ENCODE results near the gene ALOX15. TPM values are rescaled to one million over a fixed set of nuclear protein-coding genes. Genes with fewer than 3 reads are reported as not detected.
"Not testable (repeated sequence)": the region's sequence is repeated elsewhere in the genome, so short reads cannot be mapped to it uniquely, and the experiment has no call there.

The ALOX15 gene
- total RNA-seq, 2 donors from 2014 or later, result 0.14 TPM; not detected in 1

DNA sequence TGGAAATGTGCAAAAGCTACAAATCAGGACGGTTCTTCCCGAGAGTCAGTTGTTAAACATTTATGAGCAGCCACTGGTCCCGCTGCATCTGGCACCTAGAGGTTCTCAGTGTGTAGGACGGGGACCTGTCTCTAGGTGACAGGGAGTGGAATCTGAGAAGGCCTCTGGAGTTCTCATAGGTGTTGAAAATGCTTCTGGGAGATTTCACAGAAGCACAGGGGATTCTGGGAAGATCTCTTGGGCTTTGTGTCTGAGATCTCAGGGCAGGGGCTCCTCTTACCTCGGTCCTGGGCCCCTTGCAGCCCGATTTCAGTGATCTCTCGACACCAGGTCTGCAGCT is 8.9 kb downstream of the ALOX15 start:
- no peak for ATAC-seq
- no peaks in the 10 kb centered on the region for H3K9me3 Mint-ChIP-seq
- H3K27ac Mint-ChIP-seq, result no peak overlapping the region
- no peaks in the 10 kb centered on the region for H3K36me3 Mint-ChIP-seq
- DNase-seq (ENCODE audit: low spot score in 2 of 2), result no peak

DNA sequence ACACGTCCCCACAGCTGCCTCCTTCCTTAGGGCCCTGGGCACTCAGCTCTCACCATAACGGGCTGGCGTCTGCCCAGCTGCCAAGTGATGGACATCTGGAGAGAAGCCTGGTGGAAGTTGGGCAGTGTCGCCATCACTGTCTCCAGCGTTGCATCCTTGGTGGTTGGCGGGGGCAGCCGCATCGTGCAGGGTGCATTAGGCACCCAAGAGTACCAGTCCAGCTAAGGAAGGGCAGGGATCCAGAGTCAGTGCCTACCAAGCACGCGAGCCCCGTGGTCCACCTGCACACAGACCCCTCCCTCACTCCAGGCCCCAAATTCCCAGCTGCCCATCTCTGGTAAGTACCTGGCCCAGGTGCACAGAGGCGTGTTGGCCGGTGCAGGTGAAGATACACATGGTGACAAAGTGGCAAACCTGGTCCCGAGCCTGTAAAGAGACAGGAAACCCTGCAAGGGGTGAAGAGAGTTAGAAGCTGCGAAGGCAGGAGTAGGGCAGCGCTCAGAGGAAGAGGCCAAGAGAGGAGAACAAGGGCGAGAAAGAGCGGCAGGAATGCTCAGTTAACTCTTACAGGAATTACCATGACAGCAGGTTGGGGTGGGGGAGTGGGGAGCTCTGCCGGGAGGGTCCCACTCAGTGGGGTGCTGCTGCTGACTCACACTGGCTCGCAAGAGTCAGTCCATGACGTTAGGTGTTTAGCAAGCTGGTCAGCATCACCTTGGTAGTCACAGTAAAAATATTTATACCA is 9.5 kb downstream of the ALOX15 start:
- ATAC-seq (no peak), DNase-seq (ENCODE audit: low spot score in 2 of 2) (no peak)
- Mint-ChIP-seq H3K9me3 (no peaks in the 10 kb centered on the region), H3K36me3 (no peaks in the 10 kb centered on the region), H3K27ac (no peak overlapping the region)

DNA sequence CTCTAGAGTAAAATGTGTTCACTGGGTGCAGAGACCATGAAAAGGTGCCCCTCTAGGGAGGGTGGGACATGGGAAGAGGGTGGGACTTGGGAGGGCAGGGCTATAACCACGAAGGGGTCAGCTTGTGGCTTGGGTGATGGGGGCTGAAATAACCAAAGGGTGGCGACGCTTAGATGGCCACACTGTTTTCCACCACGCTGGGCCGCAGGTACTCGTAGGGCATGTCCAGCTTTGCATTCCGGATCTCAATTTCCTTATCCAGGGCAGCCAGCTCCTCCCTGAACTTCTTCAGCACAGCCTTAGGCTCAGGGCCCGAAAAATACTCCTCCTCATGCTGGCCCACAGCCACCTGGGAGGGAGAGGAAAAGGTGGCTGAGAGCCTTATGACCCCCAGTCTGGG is 10.0 kb downstream of the ALOX15 start:
- Mint-ChIP-seq H3K27ac (no peak overlapping the region), H3K36me3 (no peaks in the 10 kb centered on the region), H3K9me3 (no peaks in the 10 kb centered on the region)
- no peak for DNase-seq (ENCODE audit: low spot score in 2 of 2)
- no peak for ATAC-seq

DNA sequence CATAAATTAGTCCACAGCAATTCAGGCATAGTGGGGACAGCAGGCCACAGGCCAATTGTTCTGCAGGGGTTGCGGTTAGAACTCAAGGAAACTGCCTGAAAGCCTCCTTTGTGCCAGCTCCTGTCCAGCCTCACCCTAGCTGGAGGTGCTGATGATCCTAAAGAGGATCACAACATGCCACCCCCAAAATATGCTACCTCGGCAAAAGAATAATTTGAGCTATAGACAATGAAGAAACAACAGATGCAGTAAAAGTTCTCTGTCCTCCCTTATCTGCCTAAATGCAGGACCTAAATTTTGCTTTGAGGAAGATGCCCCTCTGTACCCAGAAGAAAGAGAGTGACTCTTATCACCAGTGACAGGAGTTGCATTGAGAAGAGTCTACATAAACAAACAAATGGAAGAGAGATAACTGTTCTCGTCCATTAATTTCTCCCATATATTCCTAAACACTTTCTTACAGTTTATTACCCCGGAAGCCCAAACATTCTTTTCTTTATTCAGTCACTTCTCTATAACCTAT is 14.7 kb downstream of the ALOX15 start:
- DNase-seq (ENCODE audit: low spot score in 2 of 2) (no peak), ATAC-seq (no peak)
- H3K27ac Mint-ChIP-seq, result no peak overlapping the region
- H3K9me3 Mint-ChIP-seq, result peaks cover 0 to 4% of the 10 kb centered on the region in 2 donors
- H3K36me3 Mint-ChIP-seq, result no peaks in the 10 kb centered on the region

DNA sequence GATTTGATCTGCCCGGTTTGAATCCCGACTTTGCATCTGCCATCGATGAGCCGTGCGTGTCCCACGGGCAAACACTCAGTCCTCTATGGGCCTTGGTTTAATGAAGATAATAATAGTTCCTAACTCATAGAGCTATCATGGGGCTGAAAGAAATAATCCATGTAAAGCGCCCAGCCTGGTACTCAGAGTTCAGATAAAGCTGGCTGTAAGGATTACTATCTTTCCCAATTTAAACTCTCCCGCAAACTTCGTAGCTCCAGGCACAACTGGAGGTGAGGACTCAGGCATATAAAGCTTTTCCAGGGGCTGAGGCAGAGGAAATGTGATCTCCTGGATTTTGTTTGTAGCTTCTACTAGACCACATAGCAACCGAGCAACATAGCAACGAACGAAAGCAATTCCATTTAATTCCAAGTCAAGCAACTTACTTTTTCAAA is 16.3 kb downstream of the ALOX15 start:
- peaks cover 0 to 4% of the 10 kb centered on the region in 2 donors for H3K9me3 Mint-ChIP-seq
- ATAC-seq, result no peak
- H3K27ac Mint-ChIP-seq, result no peak overlapping the region
- H3K36me3 Mint-ChIP-seq, result no peaks in the 10 kb centered on the region
- no peak for DNase-seq (ENCODE audit: low spot score in 2 of 2)

DNA sequence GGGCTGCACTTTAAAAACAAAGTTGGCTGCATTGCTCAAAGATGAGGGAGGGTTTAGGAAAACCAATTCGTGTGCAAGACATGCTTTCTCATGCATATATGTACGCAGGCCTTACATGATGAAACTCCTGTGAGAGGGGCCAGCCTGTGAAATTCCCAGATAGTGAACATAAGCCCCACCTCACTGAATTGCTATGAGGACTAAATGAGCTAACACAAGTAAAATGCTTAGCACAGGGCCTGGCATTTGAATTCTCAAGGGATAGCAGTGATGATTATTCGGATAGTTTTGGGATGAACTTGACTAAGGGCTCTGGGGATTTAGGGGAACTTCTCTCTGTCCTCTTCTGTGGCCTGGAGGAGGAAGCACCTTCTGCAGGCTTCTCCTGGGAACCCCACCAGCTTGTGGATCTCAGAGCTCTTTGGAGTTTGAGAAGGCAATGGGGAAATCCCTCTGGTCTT is 17.0 kb downstream of the ALOX15 start:
- peak in 1 of 2 donors; percentile 39 for ATAC-seq
- not testable (repeated sequence) for H3K9me3 Mint-ChIP-seq; H3K27ac Mint-ChIP-seq; H3K36me3 Mint-ChIP-seq; DNase-seq (ENCODE audit: low spot score in 2 of 2)

DNA sequence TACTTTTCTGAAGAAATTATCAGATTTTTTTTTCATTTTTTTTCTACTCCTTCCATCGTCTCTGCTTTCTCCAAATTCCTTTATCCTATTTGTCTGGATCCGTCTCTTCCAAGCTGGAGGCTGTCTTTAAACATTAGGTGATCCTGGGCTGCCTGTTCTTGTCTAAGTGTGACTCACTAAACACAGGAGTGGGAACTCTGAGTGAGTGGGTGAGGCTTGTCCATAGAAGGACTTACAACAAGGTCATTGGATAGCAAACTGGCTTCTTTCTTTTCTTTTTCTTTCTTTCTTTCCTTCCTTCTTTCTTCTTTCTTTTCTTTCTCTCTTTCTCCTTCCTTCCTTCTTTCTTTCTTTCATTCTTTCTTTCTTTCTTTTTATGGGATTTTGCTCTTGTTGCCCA is 18.2 kb downstream of the ALOX15 start:
- no peak for ATAC-seq
- H3K27ac Mint-ChIP-seq, result no peak overlapping the region

DNA sequence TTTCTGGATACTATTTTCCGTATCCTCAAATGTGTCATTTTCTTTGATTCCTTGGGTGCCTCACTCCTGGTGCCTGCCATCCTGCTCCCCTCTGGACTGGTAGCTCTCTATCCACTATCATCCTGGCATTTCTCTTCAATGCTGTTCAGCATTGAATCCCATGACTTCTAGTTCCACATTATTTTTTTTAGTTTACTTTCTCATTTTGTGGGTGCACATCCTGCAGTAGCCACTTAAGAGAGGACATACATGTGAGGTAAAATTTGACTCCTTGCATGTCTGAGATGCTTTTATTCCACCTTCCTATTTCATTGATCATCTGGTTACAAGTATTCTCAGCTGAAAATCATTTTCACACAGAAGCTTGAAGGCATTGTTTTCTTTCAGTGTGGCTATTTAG is 19.1 kb downstream of the ALOX15 start:
- Mint-ChIP-seq H3K9me3 (peaks cover 0 to 4% of the 10 kb centered on the region in 2 donors), H3K27ac (no peak overlapping the region), H3K36me3 (no peaks in the 10 kb centered on the region)
- ATAC-seq, result no peak
- DNase-seq (ENCODE audit: low spot score in 2 of 2), result no peak

More for the DNA sequence above, 18.2 kb downstream of the ALOX15 start:
- DNase-seq (ENCODE audit: low spot score in 2 of 2), result no peak
- peaks cover 0 to 4% of the 10 kb centered on the region in 2 donors for H3K9me3 Mint-ChIP-seq
- H3K36me3 Mint-ChIP-seq, result no peaks in the 10 kb centered on the region

DNA sequence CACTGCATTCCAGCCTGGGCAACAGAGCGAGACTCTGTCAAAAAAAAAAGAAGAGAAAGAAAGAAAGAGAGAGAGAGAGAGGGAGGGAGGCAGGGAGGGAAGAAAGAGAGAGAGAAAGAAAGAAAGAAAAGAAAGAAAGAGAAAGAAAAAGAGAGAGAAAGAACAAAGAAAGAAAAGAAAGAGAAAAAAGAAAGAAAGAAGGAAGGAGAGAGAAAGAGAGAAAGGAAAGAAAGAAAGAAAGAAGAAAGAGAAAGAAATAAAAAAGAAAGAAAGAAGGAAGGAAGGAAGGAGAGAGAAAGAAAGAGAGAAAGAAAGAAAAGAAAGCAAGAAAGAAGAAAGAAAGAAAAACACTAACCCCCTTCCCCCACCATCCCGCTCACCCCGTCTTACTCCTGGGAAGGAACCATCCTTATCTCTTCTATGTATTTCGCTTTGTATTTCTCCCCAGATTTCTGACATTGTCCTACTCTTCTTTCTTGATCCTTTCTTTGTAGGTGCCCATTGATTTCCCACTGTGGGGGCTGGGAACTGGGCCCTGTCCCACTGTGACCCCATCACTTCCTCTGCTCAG is 20.9 kb downstream of the ALOX15 start:
- no peak for DNase-seq (ENCODE audit: low spot score in 2 of 2)
- Mint-ChIP-seq H3K27ac (no peak overlapping the region), H3K9me3 (peaks cover 0 to 4% of the 10 kb centered on the region in 2 donors), H3K36me3 (no peaks in the 10 kb centered on the region)
- ATAC-seq, result no peak

DNA sequence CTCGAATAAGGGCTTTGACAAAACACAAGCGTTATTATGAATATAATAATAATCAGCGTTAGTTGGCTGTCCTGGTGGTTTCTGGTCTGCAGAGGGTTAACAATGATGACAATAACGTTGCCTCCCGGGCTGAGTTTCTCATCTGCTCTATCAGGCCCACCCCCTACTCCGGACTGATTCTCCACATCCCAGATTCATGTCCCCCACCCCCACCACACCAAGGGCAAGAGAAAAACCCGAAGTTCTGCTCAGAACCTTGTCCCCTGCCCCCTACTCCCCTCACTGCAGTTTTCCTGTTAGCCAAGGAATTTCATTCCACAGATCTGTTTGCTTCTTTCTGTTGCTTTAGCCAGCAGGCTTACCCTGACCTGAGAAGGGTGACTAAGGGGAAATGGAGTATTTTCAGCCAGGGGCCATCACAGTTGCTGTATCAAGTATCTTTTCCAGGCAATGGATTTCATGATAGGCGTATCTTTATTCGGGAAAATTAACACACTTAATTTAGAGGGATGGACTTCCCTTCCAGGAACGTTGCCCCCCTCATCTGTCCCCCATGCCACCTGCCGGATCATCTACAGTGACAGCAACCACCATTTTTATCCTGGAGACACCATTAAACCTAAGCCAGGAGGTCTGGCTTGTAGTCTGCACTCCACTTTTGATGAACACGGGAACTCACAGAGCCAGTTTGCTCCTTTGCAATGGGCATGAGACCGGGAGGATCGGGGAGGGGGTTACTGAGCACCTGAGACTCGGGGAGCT is 23.7 kb downstream of the ALOX15 start:
- no peaks in the 10 kb centered on the region for H3K9me3 Mint-ChIP-seq
- H3K36me3 Mint-ChIP-seq, result no peaks in the 10 kb centered on the region
- H3K27ac Mint-ChIP-seq, result no peak overlapping the region
- DNase-seq (ENCODE audit: low spot score in 2 of 2) (no peak), ATAC-seq (no peak)

DNA sequence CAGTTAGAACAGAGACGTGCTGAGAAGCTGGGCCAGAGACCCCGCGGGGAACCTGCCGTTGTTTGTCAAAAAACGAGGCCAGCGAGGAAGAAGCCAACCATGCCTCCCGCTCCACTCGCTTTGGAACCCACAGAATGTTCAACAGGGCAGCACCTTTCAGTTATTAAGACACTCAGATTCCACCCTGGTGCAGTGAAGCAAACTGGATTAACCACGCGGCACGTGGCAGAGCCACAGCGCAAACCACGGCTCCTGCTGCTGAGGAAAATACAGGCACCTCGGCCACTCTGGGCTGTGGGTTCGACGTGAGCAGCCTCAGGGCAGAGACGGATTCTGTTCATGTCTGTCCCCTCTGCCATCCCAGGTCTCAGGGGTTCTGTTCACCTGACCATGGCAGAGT is 24.4 kb downstream of the ALOX15 start:
- no peak overlapping the region for H3K27ac Mint-ChIP-seq
- H3K9me3 Mint-ChIP-seq, result no peaks in the 10 kb centered on the region
- H3K36me3 Mint-ChIP-seq, result no peaks in the 10 kb centered on the region
- ATAC-seq (no peak), DNase-seq (ENCODE audit: low spot score in 2 of 2) (no peak)

DNA sequence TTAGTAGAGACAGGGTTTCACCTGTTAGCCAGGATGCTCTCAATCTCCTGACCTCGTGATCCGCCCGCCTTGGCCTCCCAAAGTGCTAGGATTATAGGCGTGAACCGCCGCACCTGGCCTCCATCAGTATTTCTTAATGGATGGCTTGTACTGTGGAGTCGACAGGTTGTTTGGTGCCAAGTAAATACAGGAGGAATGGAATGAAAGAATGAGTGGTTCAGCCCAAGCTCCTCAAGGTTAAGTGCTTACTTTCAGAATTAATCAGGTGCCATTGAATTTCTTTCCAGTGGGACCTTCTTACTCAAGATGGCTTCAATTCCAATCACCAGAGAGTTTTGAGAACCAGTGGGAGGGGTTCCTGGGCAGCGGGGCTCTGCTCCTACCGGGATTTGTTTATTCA is 25.0 kb downstream of the ALOX15 start:
- Mint-ChIP-seq H3K9me3 (no peaks in the 10 kb centered on the region), H3K36me3 (no peaks in the 10 kb centered on the region), H3K27ac (no peak overlapping the region)
- DNase-seq (ENCODE audit: low spot score in 2 of 2) (no peak), ATAC-seq (no peak)

DNA sequence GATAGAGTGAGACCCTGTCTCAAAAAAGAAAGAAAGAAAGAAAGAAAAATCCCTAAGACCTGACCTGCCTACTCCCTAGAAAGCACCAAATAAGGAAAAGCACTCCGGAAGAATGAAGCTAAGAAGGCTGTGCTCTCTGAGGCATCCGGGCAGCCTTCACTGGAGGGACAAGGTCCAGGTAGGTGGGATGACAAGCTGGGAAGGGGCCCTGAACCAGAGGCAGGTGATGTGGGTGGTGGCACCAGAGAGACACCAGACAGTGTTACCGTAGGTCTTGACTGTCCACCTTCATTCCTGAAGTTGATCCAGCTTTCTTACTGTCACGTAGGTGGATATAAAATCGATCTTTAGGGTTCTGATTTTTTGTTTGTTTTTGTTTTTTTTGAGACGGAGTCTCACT is 30.8 kb downstream of the ALOX15 start:
- Mint-ChIP-seq H3K27ac (no peak overlapping the region), H3K9me3 (no peaks in the 10 kb centered on the region), H3K36me3 (no peaks in the 10 kb centered on the region)
- ATAC-seq (no peak), DNase-seq (ENCODE audit: low spot score in 2 of 2) (no peak)

DNA sequence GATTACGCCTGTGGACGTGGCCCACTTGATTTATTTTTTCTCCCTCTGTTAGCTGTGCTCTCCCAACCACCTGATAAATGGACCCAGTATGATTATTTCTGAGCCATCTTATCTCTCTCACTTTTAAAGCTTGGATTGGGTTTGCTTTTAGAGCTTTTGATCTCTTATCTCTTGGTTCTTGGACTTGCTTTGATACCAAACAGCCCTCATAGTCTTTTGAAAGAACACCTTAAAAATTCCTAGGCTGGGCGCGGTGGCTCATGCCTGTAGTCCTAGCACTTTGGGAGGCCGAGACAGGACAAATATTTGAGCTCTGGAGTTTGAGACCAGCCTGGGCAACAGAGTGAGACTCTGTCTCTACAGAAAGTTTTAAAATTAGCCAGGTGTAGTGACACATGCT is 31.3 kb downstream of the ALOX15 start:
- ATAC-seq, result no peak
- no peak for DNase-seq (ENCODE audit: low spot score in 2 of 2)
- no peaks in the 10 kb centered on the region for H3K36me3 Mint-ChIP-seq
- no peak overlapping the region for H3K27ac Mint-ChIP-seq
- no peaks in the 10 kb centered on the region for H3K9me3 Mint-ChIP-seq

DNA sequence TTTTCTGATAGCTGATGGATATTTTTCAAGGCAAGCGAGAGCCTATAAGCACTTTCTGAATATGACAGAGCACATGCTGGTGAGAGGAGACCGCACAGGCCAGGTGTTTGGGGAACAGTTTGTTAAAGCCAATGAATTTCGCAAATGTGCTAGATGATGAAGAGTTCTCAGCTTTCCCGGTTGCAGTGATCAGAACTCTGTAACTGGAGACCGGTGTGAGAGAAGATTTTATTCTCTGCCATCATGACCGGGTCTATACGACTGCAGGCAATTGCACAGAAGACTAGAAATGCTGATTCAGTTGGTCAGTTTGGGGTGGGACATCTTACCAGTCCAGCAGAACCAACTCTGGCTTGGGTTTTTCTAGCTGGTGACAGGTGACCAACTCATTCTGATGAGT is 31.7 kb downstream of the ALOX15 start:
- Mint-ChIP-seq H3K36me3 (no peaks in the 10 kb centered on the region), H3K27ac (no peak overlapping the region), H3K9me3 (no peaks in the 10 kb centered on the region)
- DNase-seq (ENCODE audit: low spot score in 2 of 2) (no peak), ATAC-seq (no peak)

DNA sequence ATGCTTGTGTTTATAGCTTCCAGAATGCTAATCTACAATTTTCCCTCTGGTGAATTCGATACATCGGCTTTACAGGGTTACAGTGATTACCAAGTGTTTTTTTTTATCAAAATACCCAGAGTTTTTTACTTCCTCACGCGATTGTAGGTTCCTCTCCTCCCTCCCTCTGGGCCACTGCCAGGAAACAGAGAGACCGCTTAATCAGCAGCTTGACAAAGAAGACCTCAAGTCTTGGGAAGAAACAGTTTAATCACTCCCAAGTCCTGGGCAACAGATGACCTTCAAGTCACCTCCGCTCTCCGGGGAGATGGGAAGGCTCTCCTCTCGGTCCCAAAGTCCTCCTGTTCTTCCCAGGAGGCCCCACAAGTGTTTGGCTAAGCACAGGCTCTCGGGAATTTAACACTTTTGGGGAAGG is 33.7 kb downstream of the ALOX15 start:
- Mint-ChIP-seq H3K36me3 (no peaks in the 10 kb centered on the region), H3K9me3 (no peaks in the 10 kb centered on the region), H3K27ac (no peak overlapping the region)
- no peak for DNase-seq (ENCODE audit: low spot score in 2 of 2)
- no peak for ATAC-seq

DNA sequence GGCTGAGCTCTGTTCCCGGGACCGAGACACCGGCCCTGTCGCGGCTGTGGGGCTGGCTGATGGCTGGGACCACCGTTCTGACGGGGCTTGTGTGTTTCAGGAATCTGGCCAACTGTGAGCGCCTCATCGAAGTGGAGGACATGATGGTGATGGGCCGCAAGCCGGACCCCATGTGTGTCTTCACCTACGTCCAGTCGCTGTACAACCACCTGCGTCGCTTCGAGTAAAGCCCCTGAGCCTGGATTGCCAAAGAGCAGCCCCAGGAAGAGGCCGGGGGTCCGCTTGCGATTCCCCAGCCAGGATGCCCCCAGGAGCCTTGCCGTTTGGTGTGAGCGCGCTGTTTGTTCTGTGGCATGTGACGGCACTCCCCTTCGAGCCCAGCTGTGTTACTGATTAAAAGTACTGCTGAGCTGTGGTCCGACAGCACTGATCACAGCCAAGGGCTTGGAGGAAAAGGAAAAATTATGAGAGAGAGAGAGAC is 34.2 kb downstream of the ALOX15 start:
- Mint-ChIP-seq H3K27ac (no peak overlapping the region), H3K36me3 (no peaks in the 10 kb centered on the region), H3K9me3 (no peaks in the 10 kb centered on the region)
- ATAC-seq (no peak), DNase-seq (ENCODE audit: low spot score in 2 of 2) (no peak)
